Activated naive CD8-positive, alpha-beta T cell (primary cell): Measurements from ENCODE around the gene RNF144B.

Experiments
- H3K27ac Mint-ChIP-seq: one replicate; pipeline ENCODE4 v1.8.0; 2021; ENCODE audit warnings: mixed read lengths
- H3K27me3 Mint-ChIP-seq: one replicate; pipeline ENCODE4 v1.8.0; 2021; ENCODE audit warnings: mixed read lengths
- H3K36me3 Mint-ChIP-seq: one replicate; pipeline ENCODE4 v1.8.0; 2021; ENCODE audit warnings: mixed read lengths
- H3K4me1 Mint-ChIP-seq: one replicate; pipeline ENCODE4 v1.8.0; 2021; ENCODE audit warnings: low read depth, mixed read lengths
- H3K4me3 Mint-ChIP-seq: one replicate; pipeline ENCODE4 v1.8.0; 2021; ENCODE audit warnings: mild to moderate bottlenecking, mixed read lengths
- H3K9me3 Mint-ChIP-seq: one replicate; pipeline ENCODE4 v1.8.0; 2021; ENCODE audit warnings: low read depth, mixed read lengths

The RNF144B gene

GRCh38 chr6:18410412-18410811 is 23.3 kb downstream of the RNF144B start:
- Mint-ChIP-seq H3K4me1 (peaks cover 3% of the 10 kb centered on the region), H3K27me3 (no peaks in the 10 kb centered on the region), H3K4me3 (no peak overlapping the region), H3K36me3 (peaks cover 24% of the 10 kb centered on the region), H3K9me3 (no peaks in the 10 kb centered on the region), H3K27ac (no peak overlapping the region)

GRCh38 chr6:18412068-18412467 is 24.9 kb downstream of the RNF144B start:
- peaks cover 3% of the 10 kb centered on the region for H3K9me3 Mint-ChIP-seq
- no peak overlapping the region for H3K27ac Mint-ChIP-seq
- H3K4me1 Mint-ChIP-seq = no peaks in the 10 kb centered on the region
- no peak overlapping the region for H3K4me3 Mint-ChIP-seq
- no peaks in the 10 kb centered on the region for H3K27me3 Mint-ChIP-seq
- H3K36me3 Mint-ChIP-seq = peaks cover 20% of the 10 kb centered on the region

- Mint-ChIP-seq H3K4me1 (no peaks in the 10 kb centered on the region), H3K4me3 (no peak overlapping the region), H3K36me3 (peaks cover 19% of the 10 kb centered on the region), H3K9me3 (peaks cover 3% of the 10 kb centered on the region), H3K27ac (no peak overlapping the region), H3K27me3 (no peaks in the 10 kb centered on the region)
These were observed 25.5 kb downstream of the RNF144B start for GRCh38 chr6:18412644-18413043.

GRCh38 chr6:18413381-18413780 is 26.2 kb downstream of the RNF144B start:
- Mint-ChIP-seq H3K27ac (no peak overlapping the region), H3K27me3 (no peaks in the 10 kb centered on the region), H3K36me3 (peaks cover 24% of the 10 kb centered on the region), H3K4me1 (no peaks in the 10 kb centered on the region), H3K4me3 (no peak overlapping the region), H3K9me3 (peaks cover 3% of the 10 kb centered on the region)

- peaks cover 24% of the 10 kb centered on the region for H3K36me3 Mint-ChIP-seq
- H3K27me3 Mint-ChIP-seq = no peaks in the 10 kb centered on the region
- no peak overlapping the region for H3K4me3 Mint-ChIP-seq
- H3K9me3 Mint-ChIP-seq = peaks cover 3% of the 10 kb centered on the region
- no peaks in the 10 kb centered on the region for H3K4me1 Mint-ChIP-seq
- H3K27ac Mint-ChIP-seq = no peak overlapping the region
These were observed 27.0 kb downstream of the RNF144B start for GRCh38 chr6:18414116-18414515.

- Mint-ChIP-seq H3K27me3 (no peaks in the 10 kb centered on the region), H3K27ac (no peak overlapping the region)
These were observed 28.1 kb downstream of the RNF144B start for GRCh38 chr6:18415207-18415606.

GRCh38 chr6:18415671-18416340 is 28.7 kb downstream of the RNF144B start:
- peaks cover 3% of the 10 kb centered on the region for H3K9me3 Mint-ChIP-seq
- peaks cover 27% of the 10 kb centered on the region for H3K36me3 Mint-ChIP-seq
- H3K4me1 Mint-ChIP-seq = no peaks in the 10 kb centered on the region
- no peaks in the 10 kb centered on the region for H3K27me3 Mint-ChIP-seq
- H3K4me3 Mint-ChIP-seq = no peak overlapping the region
- H3K27ac Mint-ChIP-seq = no peak overlapping the region

More at GRCh38 chr6:18415207-18415606, 28.1 kb downstream of the RNF144B start:
- Mint-ChIP-seq H3K4me1 (no peaks in the 10 kb centered on the region), H3K36me3 (peaks cover 28% of the 10 kb centered on the region), H3K4me3 (no peak overlapping the region), H3K9me3 (peaks cover 3% of the 10 kb centered on the region)

GRCh38 chr6:18416341-18416679 is 29.2 kb downstream of the RNF144B start:
- Mint-ChIP-seq H3K4me3 (no peak overlapping the region), H3K36me3 (peaks cover 27% of the 10 kb centered on the region)

GRCh38 chr6:18420328-18420727 is 33.2 kb downstream of the RNF144B start:
- Mint-ChIP-seq H3K27ac (no peak overlapping the region), H3K4me1 (no peaks in the 10 kb centered on the region), H3K4me3 (no peak overlapping the region), H3K27me3 (no peaks in the 10 kb centered on the region), H3K36me3 (peaks cover 23% of the 10 kb centered on the region), H3K9me3 (peaks cover 7% of the 10 kb centered on the region)

More at GRCh38 chr6:18416341-18416679, 29.2 kb downstream of the RNF144B start:
- Mint-ChIP-seq H3K27ac (no peak overlapping the region), H3K9me3 (peaks cover 3% of the 10 kb centered on the region), H3K27me3 (no peaks in the 10 kb centered on the region), H3K4me1 (no peaks in the 10 kb centered on the region)

- Mint-ChIP-seq H3K4me1 (peaks cover 6% of the 10 kb centered on the region), H3K27me3 (no peaks in the 10 kb centered on the region), H3K4me3 (no peak overlapping the region), H3K9me3 (peaks cover 3% of the 10 kb centered on the region), H3K36me3 (peaks cover 17% of the 10 kb centered on the region), H3K27ac (no peak overlapping the region)
These were observed 35.0 kb downstream of the RNF144B start for GRCh38 chr6:18422136-18422535.

GRCh38 chr6:18423426-18423825 is 36.3 kb downstream of the RNF144B start:
- Mint-ChIP-seq H3K4me3 (no peak overlapping the region), H3K36me3 (peaks cover 18% of the 10 kb centered on the region), H3K4me1 (peaks cover 6% of the 10 kb centered on the region), H3K27me3 (no peaks in the 10 kb centered on the region), H3K27ac (no peak overlapping the region), H3K9me3 (peaks cover 3% of the 10 kb centered on the region)

GRCh38 chr6:18424201-18424600 is 37.1 kb downstream of the RNF144B start:
- Mint-ChIP-seq H3K36me3 (peaks cover 18% of the 10 kb centered on the region), H3K4me3 (no peak overlapping the region), H3K4me1 (peaks cover 6% of the 10 kb centered on the region), H3K27ac (no peak overlapping the region), H3K27me3 (no peaks in the 10 kb centered on the region), H3K9me3 (peaks cover 3% of the 10 kb centered on the region)

GRCh38 chr6:18425218-18425617 is 38.1 kb downstream of the RNF144B start:
- no peaks in the 10 kb centered on the region for H3K27me3 Mint-ChIP-seq
- peaks cover 18% of the 10 kb centered on the region for H3K36me3 Mint-ChIP-seq
- peaks cover 6% of the 10 kb centered on the region for H3K4me1 Mint-ChIP-seq
- H3K27ac Mint-ChIP-seq = no peak overlapping the region
- no peak overlapping the region for H3K4me3 Mint-ChIP-seq
- peaks cover 3% of the 10 kb centered on the region for H3K9me3 Mint-ChIP-seq

GRCh38 chr6:18427296-18427695 is 40.1 kb downstream of the RNF144B start:
- Mint-ChIP-seq H3K27me3 (no peaks in the 10 kb centered on the region), H3K4me3 (no peak overlapping the region)

GRCh38 chr6:18429655-18430297 is 42.6 kb downstream of the RNF144B start:
- Mint-ChIP-seq H3K4me1 (peaks cover 6% of the 10 kb centered on the region), H3K36me3 (peaks cover 33% of the 10 kb centered on the region), H3K27me3 (no peaks in the 10 kb centered on the region), H3K27ac (no peak overlapping the region), H3K9me3 (no peaks in the 10 kb centered on the region), H3K4me3 (no peak overlapping the region)

More at GRCh38 chr6:18427296-18427695, 40.1 kb downstream of the RNF144B start:
- Mint-ChIP-seq H3K4me1 (peaks cover 6% of the 10 kb centered on the region), H3K27ac (no peak overlapping the region), H3K36me3 (peaks cover 27% of the 10 kb centered on the region), H3K9me3 (peaks cover 3% of the 10 kb centered on the region)

GRCh38 chr6:18431581-18431980 is 44.4 kb downstream of the RNF144B start:
- Mint-ChIP-seq H3K36me3 (peaks cover 40% of the 10 kb centered on the region), H3K9me3 (no peaks in the 10 kb centered on the region), H3K27ac (no peak overlapping the region), H3K27me3 (no peaks in the 10 kb centered on the region), H3K4me1 (peaks cover under 1% of the 10 kb centered on the region), H3K4me3 (no peak overlapping the region)
